Measurements from ENCODE around the gene SGK1.

DNA sequence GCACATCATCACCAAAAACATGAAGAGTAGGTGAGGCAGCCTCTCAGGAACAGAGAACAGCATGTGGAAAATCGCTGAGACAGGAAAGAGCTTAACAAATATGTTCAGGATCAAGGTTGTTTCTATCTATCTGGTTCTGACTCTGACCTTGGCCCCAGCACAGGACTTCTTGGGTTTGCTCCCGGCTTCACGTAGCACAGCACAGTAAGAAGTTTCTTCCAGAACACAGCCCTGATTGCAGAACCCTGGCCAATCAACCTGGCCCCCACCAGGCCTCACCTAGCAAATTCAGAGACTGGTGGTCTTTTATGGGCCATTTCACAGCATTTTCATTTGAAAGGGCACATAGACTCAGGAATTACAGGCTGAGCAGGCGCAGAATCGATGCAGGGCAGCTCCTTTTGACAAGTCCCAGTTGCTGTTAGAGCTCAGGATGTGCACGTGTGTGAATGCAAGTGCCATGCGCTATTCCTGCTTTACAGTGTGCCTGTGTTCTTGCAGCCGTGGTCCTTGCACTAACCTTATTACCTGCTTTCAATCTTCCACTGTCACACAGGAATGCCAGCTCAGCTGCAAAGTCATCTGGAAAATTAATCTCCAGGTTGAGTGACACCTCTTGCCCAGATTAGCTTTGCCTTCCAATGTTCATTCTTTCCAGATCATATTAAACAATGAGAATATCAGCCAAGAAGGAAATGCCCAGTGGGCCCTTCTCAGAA is 165.0 kb downstream of the SGK1 start:
- no peak for TF ChIP-seq EZH2 (IDR thresholded peaks at IDR 0.05; ENCODE audit: low read length, unreplicated experiment)
- TF ChIP-seq, protein P1, sequence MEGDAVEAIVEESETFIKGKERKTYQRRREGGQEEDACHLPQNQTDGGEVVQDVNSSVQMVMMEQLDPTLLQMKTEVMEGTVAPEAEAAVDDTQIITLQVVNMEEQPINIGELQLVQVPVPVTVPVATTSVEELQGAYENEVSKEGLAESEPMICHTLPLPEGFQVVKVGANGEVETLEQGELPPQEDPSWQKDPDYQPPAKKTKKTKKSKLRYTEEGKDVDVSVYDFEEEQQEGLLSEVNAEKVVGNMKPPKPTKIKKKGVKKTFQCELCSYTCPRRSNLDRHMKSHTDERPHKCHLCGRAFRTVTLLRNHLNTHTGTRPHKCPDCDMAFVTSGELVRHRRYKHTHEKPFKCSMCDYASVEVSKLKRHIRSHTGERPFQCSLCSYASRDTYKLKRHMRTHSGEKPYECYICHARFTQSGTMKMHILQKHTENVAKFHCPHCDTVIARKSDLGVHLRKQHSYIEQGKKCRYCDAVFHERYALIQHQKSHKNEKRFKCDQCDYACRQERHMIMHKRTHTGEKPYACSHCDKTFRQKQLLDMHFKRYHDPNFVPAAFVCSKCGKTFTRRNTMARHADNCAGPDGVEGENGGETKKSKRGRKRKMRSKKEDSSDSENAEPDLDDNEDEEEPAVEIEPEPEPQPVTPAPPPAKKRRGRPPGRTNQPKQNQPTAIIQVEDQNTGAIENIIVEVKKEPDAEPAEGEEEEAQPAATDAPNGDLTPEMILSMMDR (conservative IDR thresholded peaks at IDR 0.05; ENCODE audit: low read depth, low read length) = no peak
